Smooth muscle cell (in vitro differentiated cells): Measurements from ENCODE around the gene CYP2J2. TPM values are rescaled to one million over a fixed set of nuclear protein-coding genes. Genes with fewer than 3 reads are reported as not detected.

Source experiments
- DNase-seq: peaks from one replicate; lab custom pipeline; 2025; ENCODE audit not compliant: unreplicated experiment; lab: John Stamatoyannopoulos, UW
- H2AFZ ChIP-seq: fragments of 200-600 bp; sonication (generic); 2 replicates; pipeline ENCODE4 v1.6.0; 2016; ENCODE audit warnings: antibody characterized with exemption, low read depth, mild to moderate bottlenecking
- H3F3A ChIP-seq: fragments of 200-600 bp; sonication (generic); 2 replicates; pipeline ENCODE4 v1.6.0; 2017; ENCODE audit warnings: antibody characterized with exemption, low read depth
- H3K27ac ChIP-seq: fragments of 200-600 bp; sonication (generic); 2 replicates; pipeline ENCODE4 v1.5.1; 2016; ENCODE audit warnings: low read depth, mild to moderate bottlenecking
- H3K27me3 ChIP-seq: fragments of 200-600 bp; sonication (generic); 2 replicates; pipeline ENCODE4 v1.6.1; 2016; ENCODE audit warnings: low read depth, mild to moderate bottlenecking
- H3K36me3 ChIP-seq: fragments of 200-600 bp; sonication (generic); 2 replicates; pipeline ENCODE4 v1.5.1; 2016; ENCODE audit warnings: low read depth
- H3K4me1 ChIP-seq: fragments of 200-600 bp; sonication (generic); 2 replicates; pipeline ENCODE4 v1.5.1; 2016; ENCODE audit warnings: low read depth
- H3K4me2 ChIP-seq: fragments of 200-600 bp; sonication (generic); 2 replicates; pipeline ENCODE4 v1.6.0; 2016; ENCODE audit warnings: mild to moderate bottlenecking
- H3K4me3 ChIP-seq: fragments of 200-600 bp; sonication (generic); 2 replicates; pipeline ENCODE4 v1.5.1; 2016; ENCODE audit warnings: mild to moderate bottlenecking
- H3K79me2 ChIP-seq: fragments of 200-600 bp; sonication (generic); 2 replicates; pipeline ENCODE4 v1.6.0; 2016; ENCODE audit warnings: low read depth, mild to moderate bottlenecking
- H3K9ac ChIP-seq: fragments of 200-600 bp; sonication (generic); 2 replicates; pipeline ENCODE4 v1.6.0; 2016; ENCODE audit warnings: low read depth
- H3K9me3 ChIP-seq: fragments of 200-600 bp; sonication (generic); replicated peaks from 2 replicates; pipeline ENCODE4 v1.5.1; 2016; ENCODE audit warnings: low read depth
- H4K20me1 ChIP-seq: fragments of 200-600 bp; sonication (generic); 2 replicates; pipeline ENCODE4 v1.6.0; 2016; ENCODE audit warnings: low read depth
- CTCF ChIP-seq: fragments of 200-600 bp; sonication (generic); IDR thresholded peaks from 2 replicates; pipeline ENCODE4 v1.5.1; 2017; ENCODE audit warnings: borderline replicate concordance, mild to moderate bottlenecking, antibody characterized with exemption; ENCODE audit not compliant: insufficient read depth, poor library complexity, severe bottlenecking
- WGBS: methylation state at CpG from one replicate; pipeline ENCODE4 v1.1.7; 2016; ENCODE audit warnings: low lambda C conversion rate; 5-methylcytosine and 5-hydroxymethylcytosine counted together
- polyA plus RNA-seq: library from polyadenylated mRNA; unstranded; fragments of >200 nt; fragmentation: Nextera tagmentation; extraction: Ambion mirVana; gene quantifications from 2 replicates; pipeline ENCODE4 v1.2.1, GENCODE V29; 2016
- total RNA-seq: library from RNA; depleted of rRNA; stranded (reverse); fragments of >200 nt; gene quantifications from 2 replicates; pipeline ENCODE4 v1.2.3, GENCODE V29; 2014

CYP2J2 gene
- total and polyA plus RNA-seq, 2 experiments from 2014 or later = 1.7 to 2.5 TPM

- Histone ChIP-seq H3K9me3 (no peaks in the 10 kb centered on the region), H3K4me1 (no peaks in the 10 kb centered on the region), H3K36me3 (no peaks in the 10 kb centered on the region), H3K27me3 (no peaks in the 10 kb centered on the region), H3K27ac (no peak overlapping the region), H4K20me1 (no peaks in the 10 kb centered on the region), H3K9ac (no peak overlapping the region), H3F3A (no peaks in the 10 kb centered on the region), H3K4me2 (no peak overlapping the region), H3K4me3 (no peak overlapping the region), H3K79me2 (no peaks in the 10 kb centered on the region), H2AFZ (no peak overlapping the region)
- no peak for TF ChIP-seq CTCF
- no peak for DNase-seq
- WGBS = 78% methylated on average over 2 of the region's 2 CpGs
Observed at GRCh38 chr1:59900640-59901039, 25.9 kb downstream of the CYP2J2 start.

GRCh38 chr1:59898927-59899326, 27.6 kb downstream of the CYP2J2 start:
- Histone ChIP-seq H3K36me3 (no peaks in the 10 kb centered on the region), H3K79me2 (no peaks in the 10 kb centered on the region), H3K4me1 (no peaks in the 10 kb centered on the region), H3K27ac (no peak overlapping the region), H2AFZ (no peak overlapping the region), H3K27me3 (no peaks in the 10 kb centered on the region), H3K9me3 (no peaks in the 10 kb centered on the region), H4K20me1 (no peaks in the 10 kb centered on the region), H3K4me3 (no peak overlapping the region), H3F3A (no peaks in the 10 kb centered on the region), H3K4me2 (no peak overlapping the region), H3K9ac (no peak overlapping the region)
- no peak for DNase-seq
- no peak for TF ChIP-seq CTCF
- WGBS = 63% methylated on average over 3 of the region's 3 CpGs

GRCh38 chr1:59897165-59897564, 29.4 kb downstream of the CYP2J2 start:
- Histone ChIP-seq H3K36me3 (no peaks in the 10 kb centered on the region), H3F3A (no peaks in the 10 kb centered on the region), H3K27ac (no peak overlapping the region), H4K20me1 (no peaks in the 10 kb centered on the region), H2AFZ (no peak overlapping the region), H3K4me2 (no peak overlapping the region), H3K4me3 (no peak overlapping the region), H3K79me2 (no peaks in the 10 kb centered on the region), H3K9ac (no peak overlapping the region), H3K27me3 (no peaks in the 10 kb centered on the region), H3K4me1 (no peaks in the 10 kb centered on the region), H3K9me3 (no peaks in the 10 kb centered on the region)
- 86% methylated on average over 2 of the region's 2 CpGs for WGBS
- DNase-seq = no peak
- TF ChIP-seq CTCF = no peak
